SU-DHL-6 (cell line): ENCODE data around the gene TMEM127.

Experiments used
- EZH2phosphoT487 ChIP-seq: fragments of 200-600 bp; sonication (generic), shearing (Covaris generic); conservative IDR thresholded peaks from 2 replicates; pipeline ENCODE4 v1.6.1; 2018; ENCODE audit warnings: mild to moderate bottlenecking, antibody characterized with exemption, low read length, moderate library complexity, mixed read lengths
- TF ChIP-seq, protein P1 (sequence below): fragments of 200-600 bp; sonication (generic); IDR thresholded peaks from one replicate; pipeline ENCODE4 v1.5.1; 2017; ENCODE audit warnings: antibody characterized with exemption, mild to moderate bottlenecking, low read length, moderate library complexity; ENCODE audit not compliant: insufficient read depth, poor library complexity, severe bottlenecking

DNA sequence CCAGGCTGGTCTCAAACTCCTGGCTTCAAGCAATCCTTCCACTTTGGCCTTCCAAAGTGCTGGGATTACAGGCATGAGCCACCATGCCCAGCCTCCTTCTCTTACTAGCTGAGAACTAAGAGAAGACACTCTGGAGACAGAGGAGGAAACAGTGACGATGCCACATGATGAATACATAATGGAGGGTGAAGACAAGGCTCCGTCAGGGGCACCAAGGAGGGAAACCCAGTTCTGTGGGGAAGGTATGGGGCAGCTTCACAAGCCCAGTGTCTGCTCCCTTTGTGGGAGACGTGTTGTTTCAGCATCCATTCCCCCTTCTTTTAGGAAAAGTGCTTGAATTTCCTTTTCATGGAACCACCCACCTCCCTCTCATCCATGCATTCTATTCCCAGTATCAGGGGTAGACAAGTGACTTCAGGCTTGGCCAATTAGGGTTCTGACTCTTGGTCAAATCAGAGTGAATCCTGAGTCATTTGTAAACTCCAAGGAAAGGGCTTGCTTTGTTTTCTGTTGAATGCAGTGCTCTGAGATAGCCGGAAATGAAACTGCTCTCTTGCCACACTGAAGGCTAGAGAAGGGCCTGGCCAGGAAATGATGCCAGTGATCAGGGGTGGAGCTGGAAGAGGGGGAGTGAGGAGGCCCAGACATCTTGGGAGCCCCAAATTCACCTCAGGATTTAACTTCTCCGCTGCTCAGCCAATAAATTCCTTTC is 23.7 kb downstream of the TMEM127 start:
- TF ChIP-seq, protein P1, sequence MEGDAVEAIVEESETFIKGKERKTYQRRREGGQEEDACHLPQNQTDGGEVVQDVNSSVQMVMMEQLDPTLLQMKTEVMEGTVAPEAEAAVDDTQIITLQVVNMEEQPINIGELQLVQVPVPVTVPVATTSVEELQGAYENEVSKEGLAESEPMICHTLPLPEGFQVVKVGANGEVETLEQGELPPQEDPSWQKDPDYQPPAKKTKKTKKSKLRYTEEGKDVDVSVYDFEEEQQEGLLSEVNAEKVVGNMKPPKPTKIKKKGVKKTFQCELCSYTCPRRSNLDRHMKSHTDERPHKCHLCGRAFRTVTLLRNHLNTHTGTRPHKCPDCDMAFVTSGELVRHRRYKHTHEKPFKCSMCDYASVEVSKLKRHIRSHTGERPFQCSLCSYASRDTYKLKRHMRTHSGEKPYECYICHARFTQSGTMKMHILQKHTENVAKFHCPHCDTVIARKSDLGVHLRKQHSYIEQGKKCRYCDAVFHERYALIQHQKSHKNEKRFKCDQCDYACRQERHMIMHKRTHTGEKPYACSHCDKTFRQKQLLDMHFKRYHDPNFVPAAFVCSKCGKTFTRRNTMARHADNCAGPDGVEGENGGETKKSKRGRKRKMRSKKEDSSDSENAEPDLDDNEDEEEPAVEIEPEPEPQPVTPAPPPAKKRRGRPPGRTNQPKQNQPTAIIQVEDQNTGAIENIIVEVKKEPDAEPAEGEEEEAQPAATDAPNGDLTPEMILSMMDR: no peak
- no peak for TF ChIP-seq EZH2phosphoT487
